Mucosa of descending colon (tissue), 3 donors: ENCODE data around the gene CPTP. TPM values are rescaled to one million over a fixed set of nuclear protein-coding genes. Genes with fewer than 3 reads are reported as not detected.

ENCODE experiments used
- ATAC-seq: fragments of 200-7000 bp; cut with Tn5 transposase; one replicate; pipeline ENCODE4 v1.9.1; 2020; ENCODE audit warnings: mild to moderate bottlenecking, moderate library complexity
- DNase-seq, 3 donors: peaks; one replicate each; pipeline ENCODE4 v3.0.0-alpha.2; 2020
- H3K36me3 ChIP-seq: fragments of 200-600 bp; one replicate; pipeline ENCODE4 v1.8.0; 2021; ENCODE audit warnings: low read depth, mild to moderate bottlenecking
- H3K4me1 ChIP-seq: fragments of 200-600 bp; one replicate; pipeline ENCODE4 v1.8.0; 2021; ENCODE audit warnings: low read depth, mild to moderate bottlenecking
- H3K4me3 ChIP-seq: fragments of 200-600 bp; one replicate; pipeline ENCODE4 v1.8.0; 2021; ENCODE audit warnings: mild to moderate bottlenecking
- H3K9me3 ChIP-seq: fragments of 200-600 bp; one replicate; pipeline ENCODE4 v1.8.0; 2021; ENCODE audit warnings: mild to moderate bottlenecking
- CTCF ChIP-seq: fragments of 200-600 bp; IDR thresholded peaks from one replicate; pipeline ENCODE4 v1.8.0; 2022; ENCODE audit warnings: antibody characterized with exemption, mild to moderate bottlenecking
- intact Hi-C, 2 donors: fragments of 100-400 bp; cut with DNase I in 1 of 2; cut with micrococcal nuclease in 1 of 2; formaldehyde crosslinking; loops; one replicate each; pipeline versions ENCODE4 v1.11.0 to v1.11.1; 2022; cut with DNase I, micrococcal nuclease
- total RNA-seq, 3 donors: library from RNA; stranded (reverse); fragmentation: NEBNext Ultra II Directional in 2 of 3; extraction: Animal tissue kit (Norgen Biotek cat#: 25700) in 2 of 3; gene quantifications; one replicate each; pipeline versions ENCODE4 v1.2.1 to v1.2.4, GENCODE V29; 2021 to 2023
- donor health status: DM: no; HTN: no; CAD: no; lungs with moderate emphysema.
- donor health status: DM: no; HTN: no; CAD: no.
- donor health status: DM: no; HTN: yes; CAD: no.

The CPTP gene
- total RNA-seq, 3 donors from 2014 or later: 41.2 to 77.9 (median 55.5) TPM

DNA sequence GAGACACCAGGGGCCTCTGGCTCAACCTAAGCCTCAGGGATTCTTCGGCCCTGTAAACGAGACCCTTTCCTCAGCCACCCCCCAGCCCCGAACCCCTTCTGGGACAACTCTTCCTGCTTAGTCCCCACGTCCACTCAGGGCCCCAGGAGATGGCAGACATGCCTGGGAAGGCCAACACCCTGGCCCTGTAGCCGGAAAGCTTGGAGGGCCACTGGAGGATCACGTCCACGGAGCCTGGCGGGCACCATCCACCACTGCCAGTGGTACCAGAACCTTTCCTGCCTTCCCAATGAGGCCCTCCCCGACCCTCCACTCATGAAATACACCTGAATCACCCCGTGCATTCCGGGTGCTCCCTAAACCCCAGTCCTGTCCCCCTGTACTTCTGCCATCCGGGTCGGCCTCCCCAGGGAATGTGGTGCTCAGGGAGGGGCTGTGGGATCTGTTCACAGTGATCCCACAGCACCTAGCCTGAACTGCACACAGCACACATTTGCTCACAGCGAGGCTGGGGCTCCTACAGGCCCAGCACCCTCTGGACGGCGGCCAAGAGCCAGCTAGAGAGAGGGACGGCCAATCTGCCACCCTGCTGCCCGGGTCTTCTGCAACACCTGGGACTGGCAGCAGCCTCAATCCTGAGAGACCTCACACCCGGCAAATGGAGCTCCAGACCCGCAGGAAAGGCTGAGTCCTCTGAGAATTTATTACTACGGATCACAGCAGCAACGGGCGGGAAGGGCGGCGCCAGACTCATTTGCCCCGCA lies 48.6 kb downstream of the CPTP start:
- no peaks in the 10 kb centered on the region for H3K9me3 ChIP-seq
- no peaks in the 10 kb centered on the region for H3K36me3 ChIP-seq
- DNase-seq (no peak), ATAC-seq (no peak)
- no peak overlapping the region for H3K4me3 ChIP-seq
- H3K4me1 ChIP-seq: peaks cover 26% of the 10 kb centered on the region
- no peak for TF ChIP-seq CTCF
- intact Hi-C loops: no loop called here

- no peaks in the 10 kb centered on the region for H3K36me3 ChIP-seq
- no peaks in the 10 kb centered on the region for H3K9me3 ChIP-seq
- intact Hi-C loops: loop anchor here in 1 of 2 donors (2.0 kb wide), 1 partner anchor 21 kb away; no protein-coding TSS in a partner anchor
- peaks cover 26% of the 10 kb centered on the region for H3K4me1 ChIP-seq
- DNase-seq (peak in 2 of 3 donors; percentile 50 to 63), ATAC-seq (no peak)
- peak overlapping the region; percentile 98 for H3K4me3 ChIP-seq
- TF ChIP-seq CTCF: no peak
Observed at GRCh38 chr1:1373815-1374588, 49.4 kb downstream of the CPTP start.

GRCh38 chr1:1374589-1374928 lies 50.0 kb downstream of the CPTP start:
- H3K4me1 ChIP-seq: peaks cover 26% of the 10 kb centered on the region
- H3K4me3 ChIP-seq: peak overlapping the region; percentile 98
- ATAC-seq (peak; percentile 10), DNase-seq (peak in 1 of 3 donors; percentile 74)
- intact Hi-C loops: loop anchor here in 1 of 2 donors (2.0 kb wide), 1 partner anchor 22 kb away; no protein-coding TSS in a partner anchor
- TF ChIP-seq CTCF: no peak
- no peaks in the 10 kb centered on the region for H3K9me3 ChIP-seq
- no peaks in the 10 kb centered on the region for H3K36me3 ChIP-seq

GRCh38 chr1:1374929-1375662 lies 50.5 kb downstream of the CPTP start, which contains the start of gene AURKAIP1:
AURKAIP1 (minus strand) TSS chr1:1375207; CDS start chr1:1374756, 451 bp downstream.
- ATAC-seq (peak; percentile 93), DNase-seq (peak; percentile 97 to 99 (median 98))
- peak within 1 kb of the TSS; percentile 98 for H3K4me3 ChIP-seq
- H3K36me3 ChIP-seq: no peaks in the 10 kb centered on the region
- intact Hi-C loops: loop anchor here in 1 of 2 donors (2.0 kb wide), 1 partner anchor 22 kb away; no protein-coding TSS in a partner anchor
- peaks cover 26% of the 10 kb centered on the region for H3K4me1 ChIP-seq
- TF ChIP-seq CTCF: peak; percentile 43
- no peaks in the 10 kb centered on the region for H3K9me3 ChIP-seq

DNA sequence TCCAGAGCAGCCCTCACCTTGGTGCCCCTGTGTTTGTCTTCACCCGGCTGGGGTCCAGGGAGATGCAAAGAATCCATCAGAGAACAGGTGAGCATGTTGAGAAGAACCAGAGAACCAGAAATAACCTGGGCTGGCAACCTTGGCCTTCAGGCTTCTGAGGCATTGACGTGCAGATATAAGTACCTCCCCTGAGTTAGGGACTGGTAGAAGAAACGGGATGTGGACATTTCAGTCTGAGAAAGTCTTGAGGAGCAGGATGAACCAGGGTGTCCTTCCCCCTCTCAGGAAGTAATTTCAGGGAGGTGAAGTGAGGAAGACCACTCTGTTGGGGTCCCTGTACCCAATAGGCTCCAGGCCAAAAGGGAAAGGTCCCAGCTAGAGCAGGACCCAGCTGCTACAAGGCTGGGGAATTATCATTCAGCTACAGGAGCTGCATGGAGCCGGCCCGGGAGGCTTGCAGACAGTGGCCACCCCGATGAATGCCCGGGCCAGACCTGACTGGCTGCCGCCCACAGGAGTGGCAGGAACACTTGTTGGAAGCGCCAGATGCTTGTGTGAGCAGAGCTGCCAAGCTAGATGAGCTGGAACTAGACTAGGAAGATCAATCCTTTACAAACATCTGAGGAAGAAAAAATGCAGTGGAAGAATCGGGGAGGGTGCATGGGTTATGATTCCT lies 52.1 kb downstream of the CPTP start:
- H3K36me3 ChIP-seq: no peaks in the 10 kb centered on the region
- no peak for DNase-seq

More for the DNA sequence above, 52.1 kb downstream of the CPTP start:
- no peak overlapping the region for H3K4me3 ChIP-seq
- no peak for ATAC-seq
- peaks cover 24% of the 10 kb centered on the region for H3K4me1 ChIP-seq
- no peak for TF ChIP-seq CTCF
- H3K9me3 ChIP-seq: no peaks in the 10 kb centered on the region
- intact Hi-C loops: no loop called here
